Smooth muscle cell (in vitro differentiated cells): ENCODE results near the gene ITGAV. TPM values are rescaled to one million over a fixed set of nuclear protein-coding genes. Genes with fewer than 3 reads are reported as not detected.
A peak's percentile ranks its signal among the peaks of the same experiment; 100 is the strongest.

ENCODE experiments used
- DNase-seq: peaks from one replicate; lab custom pipeline; 2025; ENCODE audit not compliant: unreplicated experiment; lab: John Stamatoyannopoulos, UW
- H2AFZ ChIP-seq: fragments of 200-600 bp; sonication (generic); 2 replicates; pipeline ENCODE4 v1.6.0; 2016; ENCODE audit warnings: antibody characterized with exemption, low read depth, mild to moderate bottlenecking
- H3F3A ChIP-seq: fragments of 200-600 bp; sonication (generic); 2 replicates; pipeline ENCODE4 v1.6.0; 2017; ENCODE audit warnings: antibody characterized with exemption, low read depth
- H3K27ac ChIP-seq: fragments of 200-600 bp; sonication (generic); 2 replicates; pipeline ENCODE4 v1.5.1; 2016; ENCODE audit warnings: low read depth, mild to moderate bottlenecking
- H3K27me3 ChIP-seq: fragments of 200-600 bp; sonication (generic); 2 replicates; pipeline ENCODE4 v1.6.1; 2016; ENCODE audit warnings: low read depth, mild to moderate bottlenecking
- H3K36me3 ChIP-seq: fragments of 200-600 bp; sonication (generic); 2 replicates; pipeline ENCODE4 v1.5.1; 2016; ENCODE audit warnings: low read depth
- H3K4me1 ChIP-seq: fragments of 200-600 bp; sonication (generic); 2 replicates; pipeline ENCODE4 v1.5.1; 2016; ENCODE audit warnings: low read depth
- H3K4me2 ChIP-seq: fragments of 200-600 bp; sonication (generic); 2 replicates; pipeline ENCODE4 v1.6.0; 2016; ENCODE audit warnings: mild to moderate bottlenecking
- H3K4me3 ChIP-seq: fragments of 200-600 bp; sonication (generic); 2 replicates; pipeline ENCODE4 v1.5.1; 2016; ENCODE audit warnings: mild to moderate bottlenecking
- H3K79me2 ChIP-seq: fragments of 200-600 bp; sonication (generic); 2 replicates; pipeline ENCODE4 v1.6.0; 2016; ENCODE audit warnings: low read depth, mild to moderate bottlenecking
- H3K9ac ChIP-seq: fragments of 200-600 bp; sonication (generic); 2 replicates; pipeline ENCODE4 v1.6.0; 2016; ENCODE audit warnings: low read depth
- H3K9me3 ChIP-seq: fragments of 200-600 bp; sonication (generic); replicated peaks from 2 replicates; pipeline ENCODE4 v1.5.1; 2016; ENCODE audit warnings: low read depth
- H4K20me1 ChIP-seq: fragments of 200-600 bp; sonication (generic); 2 replicates; pipeline ENCODE4 v1.6.0; 2016; ENCODE audit warnings: low read depth
- WGBS: methylation state at CpG from one replicate; pipeline ENCODE4 v1.1.7; 2016; ENCODE audit warnings: low lambda C conversion rate; 5-methylcytosine and 5-hydroxymethylcytosine counted together
- polyA plus RNA-seq: library from polyadenylated mRNA; unstranded; fragments of >200 nt; fragmentation: Nextera tagmentation; extraction: Ambion mirVana; gene quantifications from 2 replicates; pipeline ENCODE4 v1.2.1, GENCODE V29; 2016
- total RNA-seq: library from RNA; depleted of rRNA; stranded (reverse); fragments of >200 nt; gene quantifications from 2 replicates; pipeline ENCODE4 v1.2.3, GENCODE V29; 2014
- TF ChIP-seq, protein P1 (sequence below): fragments of 200-600 bp; sonication (generic); IDR thresholded peaks from 2 replicates; pipeline ENCODE4 v1.5.1; 2017; ENCODE audit warnings: borderline replicate concordance, mild to moderate bottlenecking, antibody characterized with exemption; ENCODE audit not compliant: insufficient read depth, poor library complexity, severe bottlenecking

Gene ITGAV
- total and polyA plus RNA-seq, 2 experiments from 2014 or later, result 70.8 to 360 TPM

DNA sequence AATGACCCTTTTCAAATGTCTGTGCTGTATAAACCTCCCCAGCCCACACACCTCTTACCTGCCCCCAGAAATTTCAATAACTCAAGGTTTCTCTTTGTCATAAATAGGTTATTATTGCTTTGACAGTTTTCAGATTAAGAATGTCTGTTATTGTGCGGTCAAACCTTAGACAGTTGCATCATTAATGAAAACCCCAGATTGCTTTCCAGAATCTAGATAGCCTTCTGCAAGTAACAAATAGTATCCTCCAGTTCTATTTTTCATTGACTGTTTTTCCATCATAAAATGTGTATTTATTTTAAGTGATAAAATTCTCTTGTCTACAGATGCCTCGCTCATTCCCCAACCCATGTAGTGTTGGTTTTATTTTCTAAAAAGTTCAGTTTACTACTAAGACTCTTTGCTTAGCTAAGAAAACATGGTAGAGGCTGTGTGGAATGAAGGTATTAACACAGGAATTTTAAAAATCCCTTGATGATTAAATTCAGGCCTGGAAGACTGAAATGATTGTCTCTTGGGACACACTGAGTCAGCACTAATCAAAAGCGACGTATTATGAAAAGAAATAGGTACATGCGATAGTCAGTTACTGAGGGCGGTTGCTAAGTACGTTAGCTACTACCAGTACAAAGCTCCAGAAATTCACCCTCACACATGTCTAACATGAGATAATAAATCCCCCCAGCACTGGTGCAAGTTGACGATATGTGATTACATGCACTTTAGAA lies 38.4 kb upstream of the ITGAV start:
- Histone ChIP-seq H3K36me3 (no peaks in the 10 kb centered on the region), H3F3A (peaks cover 5% of the 10 kb centered on the region), H2AFZ (no peak overlapping the region), H3K27ac (peak overlapping the region; percentile 56), H3K4me2 (peak overlapping the region; percentile 72), H3K9me3 (no peaks in the 10 kb centered on the region), H3K9ac (no peak overlapping the region), H4K20me1 (no peaks in the 10 kb centered on the region), H3K4me1 (peaks cover 16% of the 10 kb centered on the region), H3K79me2 (no peaks in the 10 kb centered on the region), H3K4me3 (no peak overlapping the region), H3K27me3 (no peaks in the 10 kb centered on the region)
- TF ChIP-seq, protein P1, sequence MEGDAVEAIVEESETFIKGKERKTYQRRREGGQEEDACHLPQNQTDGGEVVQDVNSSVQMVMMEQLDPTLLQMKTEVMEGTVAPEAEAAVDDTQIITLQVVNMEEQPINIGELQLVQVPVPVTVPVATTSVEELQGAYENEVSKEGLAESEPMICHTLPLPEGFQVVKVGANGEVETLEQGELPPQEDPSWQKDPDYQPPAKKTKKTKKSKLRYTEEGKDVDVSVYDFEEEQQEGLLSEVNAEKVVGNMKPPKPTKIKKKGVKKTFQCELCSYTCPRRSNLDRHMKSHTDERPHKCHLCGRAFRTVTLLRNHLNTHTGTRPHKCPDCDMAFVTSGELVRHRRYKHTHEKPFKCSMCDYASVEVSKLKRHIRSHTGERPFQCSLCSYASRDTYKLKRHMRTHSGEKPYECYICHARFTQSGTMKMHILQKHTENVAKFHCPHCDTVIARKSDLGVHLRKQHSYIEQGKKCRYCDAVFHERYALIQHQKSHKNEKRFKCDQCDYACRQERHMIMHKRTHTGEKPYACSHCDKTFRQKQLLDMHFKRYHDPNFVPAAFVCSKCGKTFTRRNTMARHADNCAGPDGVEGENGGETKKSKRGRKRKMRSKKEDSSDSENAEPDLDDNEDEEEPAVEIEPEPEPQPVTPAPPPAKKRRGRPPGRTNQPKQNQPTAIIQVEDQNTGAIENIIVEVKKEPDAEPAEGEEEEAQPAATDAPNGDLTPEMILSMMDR, result no peak
- 28% methylated on average over 8 of the region's 8 CpGs for WGBS
- no peak for DNase-seq

DNA sequence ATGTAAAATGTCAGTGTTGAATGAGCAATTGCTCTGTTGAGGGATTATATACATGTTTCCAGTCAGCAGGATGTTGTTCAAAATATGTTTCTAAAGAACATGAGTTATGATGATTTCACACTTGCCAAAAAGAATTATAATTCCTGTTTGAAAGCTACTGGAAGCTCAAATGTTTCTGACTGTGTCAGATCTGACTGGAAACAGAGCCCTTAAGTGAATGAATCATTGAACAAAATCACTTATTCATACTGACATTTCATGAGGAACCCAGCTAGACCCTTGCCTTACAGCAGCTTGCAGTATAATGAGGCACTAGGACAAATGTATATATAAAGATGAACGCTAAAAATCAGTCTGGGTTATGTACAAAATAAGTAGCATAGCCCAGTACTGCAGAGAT lies 35.4 kb upstream of the ITGAV start:
- H3K27me3 ChIP-seq, result no peaks in the 10 kb centered on the region
- no peaks in the 10 kb centered on the region for H3K79me2 ChIP-seq
- H4K20me1 ChIP-seq, result no peaks in the 10 kb centered on the region
- H3K9me3 ChIP-seq, result no peaks in the 10 kb centered on the region
- H2AFZ ChIP-seq, result no peak overlapping the region
- peaks cover 10% of the 10 kb centered on the region for H3K4me1 ChIP-seq
- H3F3A ChIP-seq, result peaks cover 4% of the 10 kb centered on the region
- DNase-seq, result no peak
- peak overlapping the region; percentile 42 for H3K4me2 ChIP-seq
- no peak overlapping the region for H3K9ac ChIP-seq
- TF ChIP-seq, protein P1, result no peak
- WGBS, result 67% methylated on average over 1 of the region's 1 CpG
- H3K4me3 ChIP-seq, result no peak overlapping the region
- H3K27ac ChIP-seq, result peak overlapping the region; percentile 54
- H3K36me3 ChIP-seq, result no peaks in the 10 kb centered on the region

DNA sequence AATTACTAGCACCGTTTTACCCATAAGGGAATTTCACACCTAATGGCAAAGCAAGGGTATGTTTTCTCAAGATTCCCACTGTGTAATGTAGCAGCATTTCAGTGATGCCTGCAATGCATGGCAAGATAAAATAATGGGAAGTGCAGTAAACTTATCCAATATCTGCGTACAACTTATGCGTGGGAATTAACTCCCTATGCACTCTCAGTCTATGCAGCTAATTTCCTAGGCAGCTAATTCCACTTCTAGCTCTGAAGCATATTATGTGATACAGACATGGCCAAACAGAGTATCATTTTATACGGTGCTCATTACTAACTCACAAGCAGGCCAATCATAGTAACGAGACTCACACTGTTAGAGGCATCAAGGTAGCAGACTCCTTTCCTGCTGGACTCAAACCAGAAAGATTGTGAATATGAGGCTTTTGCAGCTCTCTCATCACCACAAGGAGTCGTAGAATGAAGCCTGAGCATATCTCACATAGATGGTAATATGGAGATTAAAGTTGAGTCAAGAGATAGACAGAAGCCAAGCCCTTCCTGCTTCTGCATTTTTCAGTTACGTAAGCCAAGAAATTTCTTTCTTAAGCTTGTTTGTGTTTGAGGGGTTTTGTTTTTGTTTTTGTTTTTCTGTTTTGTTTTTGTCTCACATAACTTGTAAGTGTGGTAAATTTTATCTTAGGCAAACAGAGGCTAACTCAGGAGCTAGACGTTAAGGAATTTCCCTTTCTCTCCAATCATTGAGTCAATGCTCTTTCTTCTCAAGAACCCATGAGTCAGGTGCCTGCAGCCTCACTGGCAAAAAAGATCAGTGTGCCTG lies 34.8 kb upstream of the ITGAV start:
- Histone ChIP-seq H3K27ac (peak overlapping the region; percentile 54), H3K4me3 (no peak overlapping the region), H3K27me3 (no peaks in the 10 kb centered on the region), H3K36me3 (no peaks in the 10 kb centered on the region), H3F3A (peaks cover 4% of the 10 kb centered on the region), H2AFZ (no peak overlapping the region), H4K20me1 (no peaks in the 10 kb centered on the region), H3K9ac (no peak overlapping the region), H3K9me3 (no peaks in the 10 kb centered on the region), H3K4me1 (peaks cover 10% of the 10 kb centered on the region), H3K4me2 (peak overlapping the region; percentile 42), H3K79me2 (no peaks in the 10 kb centered on the region)
- DNase-seq, result no peak
- TF ChIP-seq, protein P1, result no peak
- WGBS, result 44% methylated on average over 8 of the region's 8 CpGs
